RWPE2 (cell line): Measurements from ENCODE around the gene TULP4.
"Not testable (repeated sequence)": the region's sequence is repeated elsewhere in the genome, so short reads cannot be mapped to it uniquely, and the experiment has no call there.

ENCODE experiments used
- ATAC-seq: fragments of 200-7000 bp; cut with Tn5 transposase; 3 replicates; pipeline ENCODE4 v1.9.1; 2021; ENCODE audit warnings: low read depth
- DNase-seq: peaks from one replicate; pipeline ENCODE4 v3.0.0-alpha.2; 2020; ENCODE audit warnings: low spot score
- H3K27ac ChIP-seq: fragments of 450-650 bp; 2 replicates; pipeline ENCODE4 v1.5.1; 2017; ENCODE audit warnings: mild to moderate bottlenecking; ENCODE audit not compliant: poor library complexity, severe bottlenecking
- H3K27me3 ChIP-seq: fragments of 250-450 bp; sonication (Bioruptor Pico); 2 replicates; pipeline ENCODE4 v1.5.1; 2021; ENCODE audit warnings: mild to moderate bottlenecking, moderate library complexity; ENCODE audit not compliant: insufficient read depth, poor library complexity, severe bottlenecking
- H3K36me3 ChIP-seq: fragments of 250-450 bp; sonication (Bioruptor Pico); 2 replicates; pipeline ENCODE4 v1.5.1; 2020; ENCODE audit warnings: low read depth, mild to moderate bottlenecking, moderate library complexity
- H3K4me1 ChIP-seq: fragments of 250-450 bp; sonication (Bioruptor Pico); 2 replicates; pipeline ENCODE4 v1.5.1; 2021; ENCODE audit warnings: mild to moderate bottlenecking, moderate library complexity; ENCODE audit not compliant: insufficient read depth, poor library complexity, severe bottlenecking
- H3K4me3 ChIP-seq: fragments of 250-450 bp; sonication (Bioruptor Pico); 2 replicates; pipeline ENCODE4 v1.5.1; 2021; ENCODE audit warnings: mild to moderate bottlenecking, moderate library complexity; ENCODE audit not compliant: severe bottlenecking
- H3K9me3 ChIP-seq: fragments of 250-450 bp; sonication (Bioruptor Pico); 2 replicates; pipeline ENCODE4 v1.5.1; 2021; ENCODE audit warnings: mild to moderate bottlenecking, moderate library complexity; ENCODE audit not compliant: severe bottlenecking
- CTCF ChIP-seq: fragments of 450-650 bp; IDR thresholded peaks from one replicate; pipeline ENCODE4 v1.5.1; 2017; ENCODE audit warnings: mild to moderate bottlenecking, moderate library complexity; ENCODE audit not compliant: poor library complexity, severe bottlenecking

The TULP4 gene

DNA sequence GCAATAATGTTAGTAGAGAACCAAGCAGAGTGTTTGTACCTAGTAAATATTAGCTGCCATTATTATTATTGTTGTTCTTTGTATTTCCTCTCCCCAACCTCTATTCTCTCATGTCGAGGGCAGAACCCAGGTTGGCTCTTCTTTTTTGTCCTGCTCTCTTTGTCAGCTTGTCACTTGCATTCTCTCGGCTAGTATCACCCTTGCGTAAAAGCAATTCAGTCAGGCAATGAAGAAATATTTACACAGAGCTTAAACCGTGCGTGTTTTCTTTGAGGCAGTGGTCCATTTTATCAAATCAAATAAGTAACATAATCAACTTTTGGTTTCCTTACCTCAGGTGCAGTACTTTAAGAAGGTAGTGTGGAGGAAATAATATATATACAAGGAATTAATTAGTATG is 83.9 kb downstream of the TULP4 start:
- no peak for DNase-seq
- Histone ChIP-seq H3K9me3 (peaks cover 4% of the 10 kb centered on the region), H3K4me1 (no peaks in the 10 kb centered on the region), H3K27ac (no peak overlapping the region), H3K36me3 (no peaks in the 10 kb centered on the region), H3K27me3 (no peaks in the 10 kb centered on the region), H3K4me3 (no peak overlapping the region)
- no peak for TF ChIP-seq CTCF
- ATAC-seq, result no peak

- H3K9me3 ChIP-seq, result peaks cover 4% of the 10 kb centered on the region
- ATAC-seq (no peak), DNase-seq (no peak)
- H3K27ac ChIP-seq, result no peak overlapping the region
- H3K4me1 ChIP-seq, result peaks cover 2% of the 10 kb centered on the region
- no peak overlapping the region for H3K4me3 ChIP-seq
- no peaks in the 10 kb centered on the region for H3K36me3 ChIP-seq
- no peak for TF ChIP-seq CTCF
- H3K27me3 ChIP-seq, result no peaks in the 10 kb centered on the region
Measured at GRCh38 chr6:158397578-158397977, 85.3 kb downstream of the TULP4 start.

- no peaks in the 10 kb centered on the region for H3K36me3 ChIP-seq
- no peak overlapping the region for H3K27ac ChIP-seq
- no peak for ATAC-seq
- TF ChIP-seq CTCF, result no peak
- peaks cover 4% of the 10 kb centered on the region for H3K9me3 ChIP-seq
- no peak for DNase-seq
- H3K27me3 ChIP-seq, result no peaks in the 10 kb centered on the region
- H3K4me3 ChIP-seq, result no peak overlapping the region
- H3K4me1 ChIP-seq, result peaks cover 4% of the 10 kb centered on the region
Measured at GRCh38 chr6:158398252-158399024, 86.2 kb downstream of the TULP4 start.

DNA sequence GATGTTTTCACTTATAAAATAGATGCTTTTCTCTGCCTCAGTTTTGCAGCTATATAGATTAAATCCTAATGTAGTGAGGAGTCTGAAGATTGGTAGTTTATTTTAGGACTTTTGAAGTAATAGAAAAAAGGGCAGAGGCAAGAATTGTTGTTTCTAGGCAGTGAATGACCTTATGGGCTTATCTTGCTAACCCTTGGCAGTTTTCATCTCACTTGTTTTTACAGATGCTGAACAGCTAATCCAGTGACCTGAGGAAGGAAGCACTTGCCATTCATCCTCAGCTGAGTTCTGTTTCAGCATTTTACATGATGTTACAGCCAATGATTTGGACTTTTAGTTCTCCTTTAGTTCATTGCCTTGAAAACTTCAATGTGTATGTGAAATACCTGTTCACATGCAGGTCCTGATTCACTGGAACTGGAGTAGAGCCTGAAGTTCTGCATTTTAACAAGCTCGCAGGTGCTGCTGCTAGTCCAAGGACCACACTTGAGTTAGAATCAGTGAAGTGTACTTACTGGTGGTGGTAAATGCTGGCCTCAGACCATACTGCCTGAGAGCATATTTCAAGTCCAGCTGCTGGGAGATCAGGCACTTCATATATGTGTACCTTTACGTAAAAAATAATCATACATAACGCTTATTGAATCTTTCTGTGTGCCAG is 86.9 kb downstream of the TULP4 start:
- DNase-seq (no peak), ATAC-seq (no peak)
- Histone ChIP-seq H3K4me3 (no peak overlapping the region), H3K36me3 (no peaks in the 10 kb centered on the region), H3K27ac (no peak overlapping the region), H3K27me3 (no peaks in the 10 kb centered on the region), H3K9me3 (peaks cover under 1% of the 10 kb centered on the region), H3K4me1 (peaks cover 6% of the 10 kb centered on the region)
- no peak for TF ChIP-seq CTCF

DNA sequence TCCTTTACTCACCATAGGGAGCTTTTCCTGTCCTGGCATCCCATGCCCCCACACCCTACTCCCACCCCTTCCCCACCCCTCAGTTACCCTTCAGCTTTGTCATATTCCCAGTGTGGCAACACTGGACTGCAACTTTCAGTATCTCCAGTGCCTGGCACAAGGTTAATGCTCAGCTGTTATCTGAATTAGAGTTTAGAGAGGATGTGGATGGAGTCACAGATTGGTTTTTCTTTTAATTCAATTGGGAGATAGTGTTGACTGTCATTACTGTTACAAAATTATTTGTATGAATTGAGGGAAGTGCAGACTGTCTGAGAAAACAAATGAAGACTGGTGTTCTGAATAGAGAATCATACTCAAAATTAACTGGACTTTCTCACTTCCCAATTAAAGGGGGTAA is 89.9 kb downstream of the TULP4 start:
- no peak overlapping the region for H3K27ac ChIP-seq
- TF ChIP-seq CTCF, result no peak
- H3K36me3 ChIP-seq, result no peaks in the 10 kb centered on the region
- peaks cover 17% of the 10 kb centered on the region for H3K4me1 ChIP-seq
- H3K27me3 ChIP-seq, result no peaks in the 10 kb centered on the region
- H3K9me3 ChIP-seq, result no peaks in the 10 kb centered on the region
- H3K4me3 ChIP-seq, result no peak overlapping the region
- no peak for ATAC-seq
- no peak for DNase-seq

DNA sequence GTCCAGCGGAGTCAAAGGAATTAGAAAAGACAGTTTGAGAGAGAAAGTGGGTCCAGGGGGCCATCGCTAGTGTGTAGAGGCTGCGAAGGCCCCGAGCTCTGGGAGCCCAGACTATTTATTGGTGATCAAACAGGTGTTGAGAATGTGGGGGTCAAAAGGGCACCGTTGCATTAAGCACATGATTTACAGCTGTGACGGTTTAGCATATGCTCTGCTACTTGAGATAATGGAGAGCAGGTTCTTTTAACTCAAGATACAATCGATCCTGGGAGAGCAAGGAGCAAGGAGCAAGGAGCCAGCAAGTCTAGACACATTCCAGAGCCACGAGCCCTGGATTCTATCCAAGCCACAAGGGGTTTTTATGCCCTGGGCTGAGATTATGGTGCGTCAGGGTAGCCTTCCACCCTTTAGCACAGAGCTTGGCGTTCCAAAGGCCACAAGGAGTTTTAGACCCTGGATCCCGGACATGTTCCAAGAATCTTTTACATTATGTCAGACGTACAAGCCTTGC is 93.1 kb downstream of the TULP4 start:
- not testable (repeated sequence) for H3K36me3 ChIP-seq

More for the DNA sequence above, 93.1 kb downstream of the TULP4 start:
- not testable (repeated sequence) for H3K27me3 ChIP-seq, H3K9me3 ChIP-seq, H3K4me3 ChIP-seq, DNase-seq, ATAC-seq
- Histone ChIP-seq H3K4me1 (peaks cover 29% of the 10 kb centered on the region), H3K27ac (peak overlapping the region; percentile 8)
